Stimulated activated CD4-positive, alpha-beta T cell treated with anti-CD3 and anti-CD28 coated beads, Interleukin-2, amount 100 ng/mL, for 48 hours (primary cell): ENCODE data around the gene SYT6.
"Not testable (repeated sequence)": the region's sequence is repeated elsewhere in the genome, so short reads cannot be mapped to it uniquely, and the experiment has no call there.

Experiments
- DNase-seq, 2 donors: peaks; one replicate each; pipeline ENCODE4 v3.0.0-alpha.2; 2020

SYT6 gene

GRCh38 chr1:114090738-114091505 is 62.7 kb downstream of the SYT6 start:
- no peak for DNase-seq

GRCh38 chr1:114089502-114090138 is 64.0 kb downstream of the SYT6 start:
- no peak for DNase-seq

GRCh38 chr1:114088392-114089299 is 65.0 kb downstream of the SYT6 start:
- DNase-seq, result no peak

GRCh38 chr1:114087495-114087894 is 66.2 kb downstream of the SYT6 start:
- DNase-seq, result no peak

GRCh38 chr1:114086601-114087368 is 66.9 kb downstream of the SYT6 start:
- DNase-seq, result no peak

GRCh38 chr1:114082867-114083585 is 70.6 kb downstream of the SYT6 start:
- no peak for DNase-seq

GRCh38 chr1:114082304-114082630 is 71.4 kb downstream of the SYT6 start:
- no peak for DNase-seq

GRCh38 chr1:114081437-114082303 is 72.0 kb downstream of the SYT6 start:
- DNase-seq, result no peak

- DNase-seq, result no peak
These were observed 72.9 kb downstream of the SYT6 start for GRCh38 chr1:114080511-114081436.

- DNase-seq, result no peak
These were observed 74.0 kb downstream of the SYT6 start for GRCh38 chr1:114079596-114080190.

- no peak for DNase-seq
These were observed 75.6 kb downstream of the SYT6 start for GRCh38 chr1:114078116-114078515.

GRCh38 chr1:114077188-114077587 is 76.5 kb downstream of the SYT6 start:
- no peak for DNase-seq

- no peak for DNase-seq
These were observed 77.4 kb downstream of the SYT6 start for GRCh38 chr1:114076308-114076707.

GRCh38 chr1:114075546-114076242 is 78.0 kb downstream of the SYT6 start:
- DNase-seq, result no peak

GRCh38 chr1:114075105-114075504 is 78.6 kb downstream of the SYT6 start:
- DNase-seq, result no peak

- DNase-seq, result no peak
These were observed 81.4 kb downstream of the SYT6 start for GRCh38 chr1:114072246-114072645.

GRCh38 chr1:114069762-114070161 is 83.9 kb downstream of the SYT6 start:
- not testable (repeated sequence) for DNase-seq

- not testable (repeated sequence) for DNase-seq
These were observed 85.0 kb downstream of the SYT6 start for GRCh38 chr1:114068684-114069083.

- not testable (repeated sequence) for DNase-seq
These were observed 88.0 kb downstream of the SYT6 start for GRCh38 chr1:114065671-114066070.
